Ishikawa (cell line): ENCODE measurements around the gene LHPP.

Source experiments
- CEBPB ChIP-seq: IDR thresholded peaks from 2 replicates; pipeline ENCODE4 v1.6.1; 2012
- CREB1 ChIP-seq: IDR thresholded peaks from 2 replicates; pipeline ENCODE4 v1.6.1; 2012; ENCODE audit warnings: low read depth
- EGR1 ChIP-seq: IDR thresholded peaks from 2 replicates; pipeline ENCODE4 v1.6.1; 2012
- EP300 ChIP-seq: IDR thresholded peaks from 2 replicates; pipeline ENCODE4 v1.6.1; 2012; ENCODE audit warnings: borderline replicate concordance
- FOXM1 ChIP-seq: IDR thresholded peaks from 2 replicates; pipeline ENCODE4 v1.6.1; 2012; ENCODE audit warnings: low read depth, borderline replicate concordance
- NFIC ChIP-seq: IDR thresholded peaks from 2 replicates; pipeline ENCODE4 v1.6.1; 2012
- RAD21 ChIP-seq: IDR thresholded peaks from 2 replicates; pipeline ENCODE4 v1.6.1; 2012; ENCODE audit warnings: low read depth
- TAF1 ChIP-seq: IDR thresholded peaks from 2 replicates; pipeline ENCODE4 v1.6.1; 2012; ENCODE audit warnings: low read depth, mild to moderate bottlenecking
- TCF12 ChIP-seq: IDR thresholded peaks from 2 replicates; pipeline ENCODE4 v1.6.1; 2012; ENCODE audit warnings: low read depth
- TEAD4 ChIP-seq: IDR thresholded peaks from 2 replicates; pipeline ENCODE4 v1.6.1; 2012
- YY1 ChIP-seq: IDR thresholded peaks from 2 replicates; pipeline ENCODE4 v1.6.1; 2012; ENCODE audit warnings: low read depth
- ZBTB7A ChIP-seq: IDR thresholded peaks from 2 replicates; pipeline ENCODE4 v1.6.1; 2012; ENCODE audit warnings: low read depth
- TF ChIP-seq, protein P1 (sequence below): IDR thresholded peaks from 2 replicates; pipeline ENCODE4 v1.6.1; 2012; ENCODE audit warnings: low read depth, mild to moderate bottlenecking
- TF ChIP-seq, protein P2 (sequence below): IDR thresholded peaks from 2 replicates; pipeline ENCODE4 v1.6.1; 2012
- TF ChIP-seq, protein P3 (sequence below): IDR thresholded peaks from 2 replicates; pipeline ENCODE4 v1.6.1; 2012

The LHPP gene

DNA sequence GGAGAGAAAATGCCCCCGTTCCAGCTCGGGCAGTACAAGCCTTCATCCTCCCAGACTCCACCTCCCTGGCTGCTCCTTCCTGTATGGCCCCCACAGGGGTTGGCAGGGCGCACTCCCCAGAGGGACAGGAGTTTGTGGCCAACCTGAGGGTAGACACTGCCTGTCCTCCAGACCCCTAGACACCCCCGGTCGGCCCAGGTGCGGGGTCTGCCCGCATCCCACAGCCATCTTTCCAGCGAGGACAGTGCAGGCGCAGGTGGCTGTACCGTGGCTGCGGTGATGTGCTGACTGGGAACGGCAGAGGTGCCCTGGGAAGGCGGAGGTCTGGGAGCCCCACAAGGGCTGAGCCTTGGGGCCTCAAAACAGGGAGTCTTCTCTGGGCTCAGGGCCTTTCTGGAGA lies 81.5 kb downstream of the LHPP start:
- TF ChIP-seq, protein P1, sequence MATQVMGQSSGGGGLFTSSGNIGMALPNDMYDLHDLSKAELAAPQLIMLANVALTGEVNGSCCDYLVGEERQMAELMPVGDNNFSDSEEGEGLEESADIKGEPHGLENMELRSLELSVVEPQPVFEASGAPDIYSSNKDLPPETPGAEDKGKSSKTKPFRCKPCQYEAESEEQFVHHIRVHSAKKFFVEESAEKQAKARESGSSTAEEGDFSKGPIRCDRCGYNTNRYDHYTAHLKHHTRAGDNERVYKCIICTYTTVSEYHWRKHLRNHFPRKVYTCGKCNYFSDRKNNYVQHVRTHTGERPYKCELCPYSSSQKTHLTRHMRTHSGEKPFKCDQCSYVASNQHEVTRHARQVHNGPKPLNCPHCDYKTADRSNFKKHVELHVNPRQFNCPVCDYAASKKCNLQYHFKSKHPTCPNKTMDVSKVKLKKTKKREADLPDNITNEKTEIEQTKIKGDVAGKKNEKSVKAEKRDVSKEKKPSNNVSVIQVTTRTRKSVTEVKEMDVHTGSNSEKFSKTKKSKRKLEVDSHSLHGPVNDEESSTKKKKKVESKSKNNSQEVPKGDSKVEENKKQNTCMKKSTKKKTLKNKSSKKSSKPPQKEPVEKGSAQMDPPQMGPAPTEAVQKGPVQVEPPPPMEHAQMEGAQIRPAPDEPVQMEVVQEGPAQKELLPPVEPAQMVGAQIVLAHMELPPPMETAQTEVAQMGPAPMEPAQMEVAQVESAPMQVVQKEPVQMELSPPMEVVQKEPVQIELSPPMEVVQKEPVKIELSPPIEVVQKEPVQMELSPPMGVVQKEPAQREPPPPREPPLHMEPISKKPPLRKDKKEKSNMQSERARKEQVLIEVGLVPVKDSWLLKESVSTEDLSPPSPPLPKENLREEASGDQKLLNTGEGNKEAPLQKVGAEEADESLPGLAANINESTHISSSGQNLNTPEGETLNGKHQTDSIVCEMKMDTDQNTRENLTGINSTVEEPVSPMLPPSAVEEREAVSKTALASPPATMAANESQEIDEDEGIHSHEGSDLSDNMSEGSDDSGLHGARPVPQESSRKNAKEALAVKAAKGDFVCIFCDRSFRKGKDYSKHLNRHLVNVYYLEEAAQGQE: no peak
- TF ChIP-seq CREB1 (no peak), TEAD4 (no peak), RAD21 (no peak), YY1 (no peak)
- TF ChIP-seq, protein P2, sequence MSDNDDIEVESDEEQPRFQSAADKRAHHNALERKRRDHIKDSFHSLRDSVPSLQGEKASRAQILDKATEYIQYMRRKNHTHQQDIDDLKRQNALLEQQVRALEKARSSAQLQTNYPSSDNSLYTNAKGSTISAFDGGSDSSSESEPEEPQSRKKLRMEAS: no peak

DNA sequence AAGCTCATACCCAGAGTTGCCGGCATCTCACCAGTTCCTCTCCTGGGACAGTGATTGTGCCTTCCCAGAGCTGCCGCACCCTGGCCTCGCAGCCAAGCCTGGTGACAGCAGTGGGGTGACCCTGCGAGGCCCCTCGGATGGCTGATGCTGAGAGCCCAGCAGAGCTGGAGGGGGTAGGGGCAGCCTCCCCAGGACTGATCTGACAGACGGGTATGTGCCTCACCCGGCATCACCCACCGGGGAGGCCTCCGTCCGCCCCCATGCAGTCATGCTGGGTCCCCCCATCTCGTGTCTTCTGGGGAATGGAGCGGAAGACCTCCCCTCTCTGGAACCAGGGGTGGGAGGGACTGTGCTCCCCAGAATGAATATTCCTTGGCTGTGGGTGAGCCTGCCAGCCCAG lies 82.3 kb downstream of the LHPP start:
- TF ChIP-seq TEAD4: no peak
- TF ChIP-seq YY1: no peak
- TF ChIP-seq, protein P2: no peak
- TF ChIP-seq NFIC: no peak
- TF ChIP-seq ZBTB7A: no peak
- TF ChIP-seq EP300: no peak
- no peak for TF ChIP-seq EGR1
- no peak for TF ChIP-seq RAD21
- no peak for TF ChIP-seq TCF12
- TF ChIP-seq, protein P3, sequence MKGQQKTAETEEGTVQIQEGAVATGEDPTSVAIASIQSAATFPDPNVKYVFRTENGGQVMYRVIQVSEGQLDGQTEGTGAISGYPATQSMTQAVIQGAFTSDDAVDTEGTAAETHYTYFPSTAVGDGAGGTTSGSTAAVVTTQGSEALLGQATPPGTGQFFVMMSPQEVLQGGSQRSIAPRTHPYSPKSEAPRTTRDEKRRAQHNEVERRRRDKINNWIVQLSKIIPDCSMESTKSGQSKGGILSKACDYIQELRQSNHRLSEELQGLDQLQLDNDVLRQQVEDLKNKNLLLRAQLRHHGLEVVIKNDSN: no peak

DNA sequence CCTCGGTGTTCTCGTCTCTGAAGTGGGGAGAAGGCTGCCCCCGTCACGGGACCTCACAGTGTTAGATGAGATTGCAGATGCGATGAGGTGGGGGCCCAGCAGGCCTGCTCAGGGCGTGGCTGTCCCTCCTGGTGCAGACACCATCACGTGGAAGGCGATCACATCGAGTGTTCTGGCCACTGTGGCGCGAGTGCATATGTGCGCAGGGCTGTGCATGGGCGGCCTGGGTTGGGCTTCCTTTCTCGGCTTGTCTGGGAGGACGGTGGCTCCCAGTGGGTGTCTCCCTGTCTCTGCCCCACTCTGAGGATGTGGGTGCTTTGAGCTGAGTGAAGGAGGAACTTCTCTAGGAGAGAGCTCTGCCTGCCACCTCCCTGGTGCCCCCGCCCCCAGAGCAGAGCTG lies 83.1 kb downstream of the LHPP start:
- TF ChIP-seq TCF12: no peak
- TF ChIP-seq, protein P3: no peak
- TF ChIP-seq, protein P2: no peak
- no peak for TF ChIP-seq ZBTB7A
- no peak for TF ChIP-seq TAF1
- TF ChIP-seq YY1: no peak
- TF ChIP-seq CREB1: no peak
- TF ChIP-seq, protein P1: no peak

DNA sequence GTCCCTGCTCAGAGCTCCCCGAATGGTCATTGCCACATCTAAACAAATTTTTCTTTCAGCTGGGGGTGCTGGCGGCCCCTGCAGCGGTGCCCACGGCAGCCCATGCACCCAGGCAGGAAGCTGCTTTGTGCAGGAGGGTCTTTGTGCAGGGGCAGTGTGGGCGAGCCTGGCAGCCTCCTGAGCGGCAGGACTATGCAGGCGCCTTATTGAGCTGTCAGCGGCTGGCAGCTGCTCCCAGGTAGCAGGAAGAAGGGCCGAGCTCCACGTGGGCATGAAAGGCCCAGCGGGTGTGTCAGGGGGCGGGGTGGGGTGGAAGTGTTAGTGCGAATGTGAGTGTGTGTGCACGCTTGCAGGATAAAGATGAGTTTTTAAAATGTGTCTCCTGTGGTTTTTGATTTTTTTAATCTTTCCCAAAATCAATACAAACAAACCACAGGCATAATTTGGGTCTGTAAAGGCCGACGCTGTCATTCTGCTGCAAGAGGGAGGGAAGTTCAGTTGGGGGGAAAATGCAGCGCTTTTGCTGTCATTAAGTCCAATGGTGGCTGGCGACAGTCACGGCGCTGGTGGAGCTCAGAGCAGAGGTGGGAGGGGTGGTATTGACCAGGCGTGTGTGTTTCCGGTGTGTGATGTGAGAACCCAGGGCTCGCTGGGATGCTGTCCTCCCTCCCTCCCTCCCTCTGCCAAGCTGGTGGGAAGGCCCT lies 83.9 kb downstream of the LHPP start:
- TF ChIP-seq YY1 (no peak), TCF12 (no peak), TEAD4 (no peak), EGR1 (no peak), NFIC (no peak), TAF1 (no peak), CEBPB (no peak), EP300 (no peak), CREB1 (no peak), RAD21 (no peak), FOXM1 (no peak)
- TF ChIP-seq, protein P2: no peak
- TF ChIP-seq, protein P1: no peak
- TF ChIP-seq, protein P3: no peak
